Spleen (tissue), 7 donors: ENCODE results near the gene R3HDML.

Source experiments
- POLR2A ChIP-seq, 3 donors: fragments of 450-650 bp; IDR thresholded peaks; one replicate each; pipeline ENCODE4 v1.5.1; 2017; ENCODE audit warnings: antibody characterized with exemption in 3 of 3, mild to moderate bottlenecking in 1 of 3
- POLR2AphosphoS5 ChIP-seq, 3 donors: sonication (generic); formaldehyde crosslinking; IDR thresholded peaks; one replicate each; pipeline ENCODE4 v1.5.1; 2017; ENCODE audit warnings: antibody characterized with exemption in 3 of 3
- TF ChIP-seq, protein P1 (sequence below), 11 experiments: fragments of 200-600 bp in 7 of 11; fragments of 450-650 bp in 4 of 11; sonication (generic) in 4 of 11; IDR thresholded peaks in 8 of 11; conservative IDR thresholded peaks in 3 of 11; 1 replicate in 7 of 11; 2 replicates in 4 of 11; pipeline versions ENCODE4 v1.4.0 to v1.8.0; 2016 to 2021; ENCODE audit warnings: antibody characterized with exemption in 11 of 11, inconsistent platforms in 4 of 11, mild to moderate bottlenecking in 1 of 11
- donor health status: DM: no; HTN: no; CAD: no; lungs with moderate emphysema.
- donor health status: DM: no; HTN: no; CAD: no.
- donor health status: DM: no; HTN: no; CAD: no.

- TF ChIP-seq, protein P1, sequence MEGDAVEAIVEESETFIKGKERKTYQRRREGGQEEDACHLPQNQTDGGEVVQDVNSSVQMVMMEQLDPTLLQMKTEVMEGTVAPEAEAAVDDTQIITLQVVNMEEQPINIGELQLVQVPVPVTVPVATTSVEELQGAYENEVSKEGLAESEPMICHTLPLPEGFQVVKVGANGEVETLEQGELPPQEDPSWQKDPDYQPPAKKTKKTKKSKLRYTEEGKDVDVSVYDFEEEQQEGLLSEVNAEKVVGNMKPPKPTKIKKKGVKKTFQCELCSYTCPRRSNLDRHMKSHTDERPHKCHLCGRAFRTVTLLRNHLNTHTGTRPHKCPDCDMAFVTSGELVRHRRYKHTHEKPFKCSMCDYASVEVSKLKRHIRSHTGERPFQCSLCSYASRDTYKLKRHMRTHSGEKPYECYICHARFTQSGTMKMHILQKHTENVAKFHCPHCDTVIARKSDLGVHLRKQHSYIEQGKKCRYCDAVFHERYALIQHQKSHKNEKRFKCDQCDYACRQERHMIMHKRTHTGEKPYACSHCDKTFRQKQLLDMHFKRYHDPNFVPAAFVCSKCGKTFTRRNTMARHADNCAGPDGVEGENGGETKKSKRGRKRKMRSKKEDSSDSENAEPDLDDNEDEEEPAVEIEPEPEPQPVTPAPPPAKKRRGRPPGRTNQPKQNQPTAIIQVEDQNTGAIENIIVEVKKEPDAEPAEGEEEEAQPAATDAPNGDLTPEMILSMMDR (IDR thresholded peaks at IDR 0.05 in 8 of 11, conservative IDR thresholded peaks at IDR 0.05 in 3 of 11): no peak
- TF ChIP-seq POLR2A (IDR thresholded peaks at IDR 0.05) (no peak), POLR2AphosphoS5 (IDR thresholded peaks at IDR 0.05) (no peak)
Measured at GRCh38 chr20:44354979-44355497, 18.2 kb downstream of the R3HDML start.
